Activated T-cell treated with anti-CD3 and anti-CD28 coated beads, Interleukin-2, amount 50 U/mL, for 1 hour (primary cell): ENCODE measurements around the gene DCTN3.

Experiments used
- DNase-seq: peaks from one replicate; pipeline ENCODE4 v3.0.0-alpha.2; 2020

Gene DCTN3

DNA sequence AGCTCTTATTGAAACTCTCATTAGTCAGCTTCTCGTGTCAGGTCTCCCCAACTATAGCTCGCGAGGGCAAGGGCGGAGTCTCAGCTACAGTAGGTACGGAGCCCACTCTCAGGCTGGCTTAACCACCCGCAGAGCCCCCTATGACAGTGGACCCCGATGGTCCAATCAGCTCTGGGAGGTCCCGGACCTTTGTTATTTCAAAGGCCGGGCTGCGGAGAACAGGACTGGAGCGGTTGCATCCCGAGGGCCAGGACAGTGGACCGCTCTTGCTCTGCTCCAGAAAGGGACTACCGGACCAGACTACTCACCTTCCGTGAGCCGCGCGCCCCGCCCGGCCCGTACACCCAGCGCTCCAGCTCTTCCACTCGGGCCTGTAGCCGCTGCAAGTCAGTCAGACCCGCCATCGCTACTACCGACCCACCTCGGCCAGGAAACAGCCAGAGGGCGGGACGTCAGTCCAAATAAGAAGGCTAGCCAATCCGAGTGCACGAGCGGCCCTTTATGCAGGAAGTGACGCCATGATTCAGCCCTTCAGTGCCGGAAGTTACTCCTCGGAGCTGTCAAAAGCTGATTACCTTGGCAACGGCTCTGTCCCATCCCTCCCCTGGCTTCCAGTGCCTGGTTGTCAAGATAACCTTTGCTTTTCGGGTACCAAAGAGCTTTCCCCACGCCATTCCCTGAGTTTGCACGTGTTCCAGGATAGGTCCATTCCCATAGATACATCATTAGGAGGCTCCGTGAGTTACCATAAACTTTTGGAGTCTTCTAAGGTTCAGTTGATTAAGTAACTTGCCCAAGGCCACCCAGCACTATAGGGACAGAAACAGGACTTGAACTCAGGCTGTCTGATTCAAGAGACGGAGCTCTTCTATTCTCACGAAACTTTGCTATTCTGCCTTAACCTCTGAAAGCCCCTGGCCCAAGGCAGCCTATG, at the start of gene DCTN3:
DCTN3 (minus strand) TSS at position 435 of the 934 bp plus-strand sequence; CDS start at position 404, 31 bp downstream.
- DNase-seq = peak; percentile 83

DNA sequence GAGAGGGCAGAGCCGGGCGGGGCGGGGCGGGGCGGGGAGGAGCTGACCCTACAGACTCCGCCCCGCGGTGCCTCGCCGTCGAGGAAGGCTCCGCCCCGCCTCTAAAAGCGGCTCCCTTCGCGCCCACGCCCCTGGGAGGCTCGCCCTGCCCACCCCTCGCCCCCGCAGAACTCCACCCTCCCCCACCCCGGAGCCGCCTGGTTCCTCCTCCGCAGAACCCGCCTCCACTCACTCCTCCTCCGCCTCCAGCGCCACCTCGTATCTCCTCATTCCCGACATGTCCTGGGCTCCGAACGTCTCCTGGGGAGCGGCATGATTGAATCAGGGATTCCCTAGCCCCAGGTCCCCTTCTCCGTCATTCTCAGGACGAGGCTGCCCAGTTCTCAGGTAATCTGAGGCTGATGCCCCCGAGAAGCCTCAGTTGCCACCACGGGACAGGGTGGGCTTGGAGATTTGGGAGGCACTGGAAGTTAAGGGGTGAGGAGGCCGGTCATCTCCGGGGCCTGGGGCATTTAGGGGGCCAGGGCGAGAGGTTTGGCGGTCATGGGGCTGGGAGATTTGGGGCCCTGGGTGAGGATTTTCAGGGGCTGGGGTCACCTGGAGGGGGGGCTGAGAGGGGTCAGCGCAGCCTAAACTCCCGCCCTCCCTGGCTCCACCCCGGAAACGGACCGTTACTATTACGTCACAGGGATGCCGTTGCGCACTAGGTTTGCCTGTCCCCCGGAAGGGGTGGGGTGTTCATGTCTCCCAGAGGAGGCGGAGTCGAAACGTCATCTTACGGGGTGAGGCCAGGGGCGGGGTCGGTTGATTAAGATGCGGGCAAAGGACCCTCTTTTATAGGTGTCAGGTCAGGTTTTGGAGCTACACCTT, 45.3 kb upstream of the DCTN3 start:
- peak; percentile 89 for DNase-seq

DNA sequence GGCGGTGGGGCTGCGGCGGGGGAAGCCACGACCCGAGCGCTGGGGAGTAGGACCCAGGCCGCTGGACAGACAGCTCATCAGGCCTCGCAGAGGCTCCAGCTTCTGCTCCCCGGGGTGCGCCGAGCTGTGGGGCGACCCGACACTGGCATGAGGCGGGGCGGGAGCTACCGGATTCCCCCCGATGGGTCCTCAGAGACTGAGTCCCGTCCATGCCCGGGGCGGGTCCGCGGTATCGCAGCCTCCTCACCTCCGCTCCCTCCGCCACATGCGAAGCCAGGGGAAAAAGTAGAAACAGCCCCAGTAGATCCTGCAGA, 44.7 kb upstream of the DCTN3 start:
- DNase-seq = no peak

DNA sequence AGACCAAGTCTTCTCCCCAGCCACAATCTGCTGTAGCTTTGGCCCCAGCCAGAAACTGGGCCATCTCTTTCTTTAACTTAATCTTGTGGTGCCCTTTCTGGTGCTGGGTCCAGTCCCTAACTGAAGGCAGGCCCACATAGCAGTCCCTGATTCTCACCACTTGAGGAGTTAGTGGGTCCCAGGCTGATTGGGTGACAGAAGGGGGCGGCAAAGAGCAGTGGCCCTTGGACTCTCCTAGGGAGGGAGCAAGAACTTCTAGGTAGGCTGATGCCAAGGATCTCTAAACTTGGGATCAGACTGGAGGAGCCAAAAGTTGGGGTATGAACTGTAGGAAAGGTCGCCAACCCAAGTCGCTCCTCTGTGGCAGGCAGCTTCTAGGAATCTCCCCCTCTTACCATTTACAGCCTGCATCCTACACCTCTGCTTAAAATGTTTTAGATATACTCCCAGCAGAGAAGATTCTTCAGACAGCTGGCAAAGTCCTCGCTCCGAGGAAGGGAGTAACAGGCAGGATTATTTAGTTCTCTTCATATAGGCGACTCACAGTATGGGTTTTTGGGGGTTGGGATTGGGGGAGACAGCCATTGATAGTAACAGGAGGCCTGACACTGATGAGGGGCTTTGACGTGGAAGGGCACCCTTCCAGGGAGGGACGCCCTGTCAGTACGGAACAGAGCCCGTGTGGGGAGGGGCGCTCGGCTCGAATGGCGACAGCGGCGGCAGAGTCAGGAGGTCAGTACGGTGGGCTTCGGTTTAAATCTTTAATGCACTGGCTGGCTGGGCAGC, 44.2 kb upstream of the DCTN3 start:
- peak; percentile 68 for DNase-seq

DNA sequence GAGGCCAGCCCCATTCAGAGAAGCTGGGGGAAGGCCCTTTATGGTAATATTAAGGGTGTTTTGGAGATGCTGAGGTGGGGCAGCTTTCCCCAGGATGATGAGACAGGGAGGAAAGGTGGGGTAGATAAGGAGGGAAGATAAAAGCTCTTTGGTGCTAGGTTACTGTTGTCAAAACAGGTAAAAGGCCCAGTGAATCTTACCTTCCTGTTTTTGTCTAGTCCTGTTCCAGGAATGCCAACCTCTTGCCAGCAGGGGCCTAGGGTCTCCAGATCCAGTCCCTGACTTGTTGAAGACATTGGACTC, 43.0 kb upstream of the DCTN3 start:
- no peak for DNase-seq

DNA sequence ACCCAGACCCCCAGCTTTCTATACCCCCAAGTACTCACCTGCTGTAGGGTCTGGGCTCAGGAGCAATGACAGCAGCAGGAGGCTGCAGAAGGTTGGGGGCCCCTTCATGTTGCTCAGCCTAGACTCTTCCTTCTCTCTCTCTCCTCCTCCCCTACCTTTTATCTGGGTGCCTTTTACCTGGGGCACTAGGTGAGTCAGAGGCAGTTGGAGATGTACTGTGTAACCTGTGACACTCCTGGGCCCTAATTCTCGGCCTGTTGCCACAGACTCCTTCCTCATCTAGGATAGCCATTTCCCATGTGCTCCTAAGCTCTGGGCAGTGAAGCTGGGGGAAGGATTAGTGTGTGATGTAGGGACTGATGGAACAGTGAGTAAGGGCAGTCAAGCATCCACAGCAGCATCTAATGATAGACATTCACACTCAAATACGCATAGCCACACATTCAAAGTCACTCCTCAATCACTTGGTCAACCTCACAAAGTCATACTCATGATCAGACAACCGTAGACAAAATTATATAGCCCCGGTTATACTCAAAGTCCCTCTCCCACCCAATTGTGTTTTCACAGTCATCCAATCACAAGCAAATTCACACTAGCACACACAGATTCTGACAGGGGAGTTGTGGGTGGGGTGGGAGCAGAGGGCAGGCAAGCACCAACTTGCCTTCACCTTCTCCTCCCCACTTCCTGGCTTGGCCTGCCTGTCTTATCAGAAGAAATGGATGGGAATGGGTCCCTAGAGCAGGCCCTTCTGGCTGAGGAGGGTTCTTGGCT, 42.4 kb upstream of the DCTN3 start, which contains the start of gene CCL27:
CCL27 (minus strand) TSS at position 132 of the 777 bp plus-strand sequence; CDS start at position 108, 24 bp downstream.
- DNase-seq = peak; percentile 32

DNA sequence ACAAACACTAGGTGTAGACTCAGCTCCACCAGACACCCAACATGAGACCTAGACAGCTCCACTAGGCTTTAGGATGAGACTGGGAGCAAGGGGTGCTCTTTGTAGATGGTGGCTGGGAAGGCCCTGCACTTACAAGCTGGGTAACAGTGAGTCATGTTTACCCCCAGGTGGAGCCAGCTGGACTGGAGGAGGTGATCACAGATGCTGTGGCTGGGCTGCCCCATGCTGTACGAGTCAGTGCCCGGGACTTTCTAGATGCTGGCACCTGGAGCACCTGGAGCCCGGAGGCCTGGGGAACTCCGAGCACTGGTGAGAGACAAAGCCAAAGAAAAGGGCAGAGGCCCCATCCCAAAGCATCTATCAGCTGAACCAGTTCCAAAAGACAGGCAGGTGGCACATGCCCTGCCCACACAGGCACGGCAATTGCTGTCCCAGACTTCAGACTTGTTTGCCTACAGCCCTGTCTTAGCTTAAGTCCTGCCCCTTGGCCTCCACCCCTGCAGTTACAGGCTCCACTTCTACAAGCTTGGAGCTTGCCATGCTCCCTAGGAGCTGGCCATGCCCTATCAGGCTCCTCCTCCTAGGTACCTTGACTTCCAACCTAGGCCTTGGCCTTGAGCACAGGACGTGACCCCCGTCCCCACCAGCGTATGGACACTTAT, 39.4 kb upstream of the DCTN3 start:
- no peak for DNase-seq

DNA sequence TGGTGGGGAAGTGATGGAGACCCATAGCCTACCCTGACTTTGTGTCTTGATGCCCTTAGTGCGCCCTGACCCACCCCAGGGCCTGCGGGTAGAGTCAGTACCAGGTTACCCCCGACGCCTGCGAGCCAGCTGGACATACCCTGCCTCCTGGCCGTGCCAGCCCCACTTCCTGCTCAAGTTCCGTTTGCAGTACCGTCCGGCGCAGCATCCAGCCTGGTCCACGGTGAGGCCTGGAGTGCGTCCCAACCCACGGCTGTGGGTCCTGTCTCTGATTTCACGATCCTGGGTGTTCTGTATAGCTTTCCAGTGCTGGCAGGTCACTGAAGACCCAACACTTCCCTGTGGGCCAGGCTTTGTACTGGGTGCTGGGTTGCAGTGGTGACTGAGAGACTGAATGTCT, 38.2 kb upstream of the DCTN3 start:
- no peak for DNase-seq

DNA sequence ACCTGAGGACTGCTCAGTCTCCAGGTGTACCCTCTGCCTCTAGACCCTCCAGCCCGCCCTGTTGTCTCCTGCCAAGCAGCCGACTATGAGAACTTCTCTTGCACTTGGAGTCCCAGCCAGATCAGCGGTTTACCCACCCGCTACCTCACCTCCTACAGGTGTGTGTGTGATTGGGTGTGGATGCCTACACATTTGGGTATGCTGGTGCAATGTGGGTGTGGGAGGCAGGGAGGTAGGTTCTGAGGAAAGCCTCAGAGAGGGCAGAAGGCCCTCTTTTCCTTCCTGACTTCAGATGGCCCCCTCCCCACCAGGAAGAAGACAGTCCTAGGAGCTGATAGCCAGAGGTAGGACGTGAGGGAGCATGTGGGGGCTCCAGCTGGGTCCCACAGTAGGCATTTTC, 36.7 kb upstream of the DCTN3 start:
- DNase-seq = no peak

DNA sequence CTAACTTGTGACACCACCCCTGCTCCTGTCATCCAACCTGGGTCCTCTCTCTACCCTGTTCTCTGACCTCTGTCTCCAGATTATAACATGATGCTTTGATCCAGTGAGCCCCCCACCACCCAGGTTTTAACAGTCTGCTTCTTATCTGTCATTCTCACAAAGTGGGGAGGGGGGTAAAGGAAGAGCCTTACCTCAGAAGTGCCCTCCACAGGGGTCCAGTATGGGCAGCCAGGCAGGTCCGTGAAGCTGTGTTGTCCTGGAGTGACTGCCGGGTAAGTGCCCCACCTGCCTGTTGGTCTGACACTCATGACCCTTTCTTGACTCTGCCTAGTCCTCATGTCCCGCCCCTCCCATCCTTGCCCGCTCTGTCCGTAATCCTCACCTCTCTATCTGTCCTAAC, 35.1 kb upstream of the DCTN3 start:
- no peak for DNase-seq

DNA sequence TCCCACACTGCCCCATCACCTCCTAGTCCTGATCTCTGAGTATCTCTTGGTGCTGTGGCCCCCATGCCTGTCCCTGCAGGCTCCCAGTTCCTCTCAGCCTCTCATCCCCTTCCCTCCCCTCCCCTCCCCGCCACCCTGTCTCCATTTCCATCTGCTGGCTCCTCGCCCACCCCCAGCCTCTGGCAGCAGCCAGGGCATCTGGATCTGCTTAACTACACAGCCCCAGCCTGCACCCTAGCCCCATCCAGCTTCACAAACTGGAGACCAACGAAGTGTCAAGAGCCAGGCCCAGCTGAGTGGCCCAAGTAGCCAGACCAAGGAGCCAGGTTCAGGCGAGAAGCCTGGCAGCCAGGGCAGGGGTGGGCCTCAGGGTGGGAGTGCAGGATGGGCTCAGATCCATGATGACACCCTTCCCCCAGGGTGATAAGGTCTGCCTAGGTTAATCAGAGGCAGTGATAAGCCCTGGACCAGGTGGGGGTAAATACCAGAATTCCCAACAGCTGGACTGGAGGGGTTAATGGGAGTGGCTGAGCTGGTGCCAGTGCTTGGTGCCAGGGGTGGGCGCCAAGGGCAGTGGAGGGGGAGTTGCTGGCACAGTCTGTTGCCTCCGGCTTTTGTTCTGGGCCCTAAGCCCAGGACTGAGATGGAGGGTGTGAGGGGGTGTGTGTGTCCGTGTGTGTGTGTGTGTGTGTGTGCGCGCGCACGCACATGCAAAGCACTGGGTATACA, 34.2 kb upstream of the DCTN3 start:
- DNase-seq = no peak

DNA sequence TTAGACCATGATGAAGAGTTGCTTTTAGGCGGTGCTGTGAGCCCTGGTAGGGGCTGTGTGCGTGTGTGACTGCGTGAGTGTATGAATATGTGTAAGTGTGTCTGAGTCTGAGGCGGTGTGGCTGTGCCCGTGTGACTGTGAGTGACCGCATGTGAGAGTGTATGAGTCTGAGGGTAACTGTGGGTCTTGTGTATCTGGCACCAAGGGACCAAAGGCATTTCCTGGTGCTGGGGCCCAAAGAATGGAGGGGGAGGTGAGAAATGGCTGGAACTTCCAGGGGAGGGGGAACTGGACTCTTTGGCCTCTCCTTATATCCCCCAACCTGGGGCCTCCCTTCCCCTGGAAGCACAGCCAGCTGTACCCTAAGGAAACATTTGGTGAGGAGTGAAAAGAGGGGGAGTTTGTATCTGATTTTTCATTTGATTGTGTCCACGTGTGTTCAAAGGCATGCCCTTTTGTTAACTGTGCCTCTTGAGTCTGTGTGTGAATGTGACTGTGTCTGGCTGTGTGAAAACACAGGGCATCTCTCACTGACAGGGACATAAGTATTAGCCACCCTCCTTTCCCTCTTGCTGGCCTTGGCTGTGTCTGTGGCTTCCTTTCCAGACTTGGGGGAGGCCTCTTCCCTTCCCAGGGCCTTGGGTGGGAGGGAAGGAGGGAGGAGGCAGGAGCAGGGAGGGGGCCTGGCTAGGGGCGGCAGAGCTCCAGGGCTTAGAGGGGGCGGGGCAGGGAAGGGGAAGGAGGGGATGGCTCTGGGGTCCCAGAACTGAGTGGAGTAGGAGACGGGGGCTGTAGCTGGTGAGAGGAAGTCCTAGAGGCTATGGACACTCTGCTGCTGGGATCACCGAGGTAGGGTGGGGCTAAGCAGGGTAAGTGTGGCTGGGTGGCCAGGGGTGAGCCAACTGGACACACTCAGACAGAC, 33.1 kb upstream of the DCTN3 start:
- no peak for DNase-seq

DNA sequence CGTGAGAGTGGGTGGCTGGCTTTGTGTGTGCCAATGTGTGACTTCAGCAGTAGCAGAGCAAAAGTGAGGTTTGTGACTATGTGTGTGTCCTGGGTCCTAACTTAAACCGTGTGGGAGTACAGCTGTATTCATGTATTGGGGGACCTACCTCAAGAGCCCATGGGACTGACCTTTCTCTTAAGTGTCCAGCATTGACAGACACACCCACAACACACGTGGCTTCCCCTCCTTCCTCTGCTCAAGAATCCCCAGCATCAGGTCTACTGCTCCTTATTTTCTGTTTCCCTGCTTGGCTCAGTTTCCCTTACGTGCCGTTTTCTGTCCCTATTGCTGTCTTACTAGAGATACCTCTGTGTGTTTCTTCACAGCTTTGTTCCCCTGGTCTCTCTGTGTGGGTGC, 32.3 kb upstream of the DCTN3 start:
- no peak for DNase-seq

DNA sequence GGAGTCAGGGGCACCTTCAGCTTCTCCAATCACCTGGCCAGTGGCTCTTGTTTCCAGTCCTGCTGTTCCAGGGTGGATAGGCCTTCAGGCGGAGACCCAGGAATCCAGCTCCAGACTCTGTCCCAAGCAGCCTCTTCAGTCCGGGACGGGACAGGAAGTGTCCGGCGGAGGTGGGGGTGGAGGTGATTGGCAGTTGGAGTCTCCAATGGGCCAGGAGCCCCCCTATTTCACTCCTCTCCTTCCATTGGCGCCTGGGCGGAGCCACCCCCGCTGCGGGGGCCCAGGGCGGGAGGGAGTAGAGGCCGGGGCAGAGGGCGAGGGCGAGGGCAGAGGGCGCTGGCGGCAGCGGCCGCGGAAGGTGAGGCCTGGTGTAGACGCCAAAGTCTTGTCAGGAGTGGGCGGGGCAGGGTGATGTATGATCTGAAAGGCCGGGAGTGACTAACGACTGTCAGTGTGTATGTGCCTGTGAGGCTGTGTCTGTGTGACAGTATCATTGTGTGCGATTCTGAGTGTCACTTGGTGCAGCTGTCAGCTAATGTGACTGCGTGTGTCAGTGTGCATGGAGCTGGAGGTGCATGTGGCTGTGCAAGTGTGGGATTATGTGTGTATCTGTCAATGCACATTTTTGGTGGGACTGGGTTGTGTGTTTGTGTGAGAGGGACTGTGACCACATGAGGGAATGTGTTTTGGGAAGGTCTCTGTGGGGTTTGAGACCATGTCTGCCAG, 31.7 kb upstream of the DCTN3 start, which contains the start of gene IL11RA:
IL11RA (plus strand) TSS at position 310 of the 726 bp plus-strand sequence. CDS start 3,033 bp downstream, outside the sequence.
- DNase-seq = peak; percentile 41

DNA sequence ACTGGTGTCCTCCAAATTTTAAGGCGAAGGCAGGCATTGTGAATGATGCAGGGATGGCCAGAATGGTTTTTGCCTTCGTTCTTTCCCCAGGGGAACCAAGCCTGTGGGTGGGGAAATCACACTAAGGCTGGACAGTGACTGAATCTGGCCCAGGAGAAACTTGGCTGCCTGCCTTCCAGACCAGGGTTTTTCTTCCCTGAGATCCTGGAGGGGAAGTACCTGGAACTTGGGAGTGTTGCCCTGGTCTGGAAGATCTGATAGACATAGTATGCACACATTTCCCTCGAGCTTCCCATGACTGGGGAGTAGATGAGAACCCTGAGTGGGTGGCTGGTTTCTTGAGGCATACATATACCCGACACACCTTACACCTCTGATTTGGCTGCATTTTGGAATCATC, 31.0 kb upstream of the DCTN3 start:
- no peak for DNase-seq

DNA sequence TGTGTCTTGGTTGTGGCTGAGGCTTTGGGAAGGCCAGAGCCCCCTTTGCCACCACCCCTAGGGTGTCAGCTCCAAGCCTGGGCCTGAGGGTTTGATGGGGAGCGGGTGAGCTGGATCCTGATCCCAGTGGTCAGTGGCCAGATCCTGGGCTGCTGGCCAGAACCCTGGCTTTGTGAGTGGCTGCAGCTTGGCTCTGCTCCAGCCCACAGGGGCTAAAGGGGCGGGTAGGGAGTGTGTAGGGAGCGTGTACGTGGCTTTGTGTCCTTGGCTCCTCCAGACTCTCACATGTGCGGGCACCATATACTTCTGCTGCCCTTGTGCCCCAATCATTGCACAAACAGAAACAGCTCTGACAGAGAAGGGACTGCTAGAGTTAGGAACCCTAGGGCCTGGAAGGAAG, 30.5 kb upstream of the DCTN3 start:
- DNase-seq = no peak

DNA sequence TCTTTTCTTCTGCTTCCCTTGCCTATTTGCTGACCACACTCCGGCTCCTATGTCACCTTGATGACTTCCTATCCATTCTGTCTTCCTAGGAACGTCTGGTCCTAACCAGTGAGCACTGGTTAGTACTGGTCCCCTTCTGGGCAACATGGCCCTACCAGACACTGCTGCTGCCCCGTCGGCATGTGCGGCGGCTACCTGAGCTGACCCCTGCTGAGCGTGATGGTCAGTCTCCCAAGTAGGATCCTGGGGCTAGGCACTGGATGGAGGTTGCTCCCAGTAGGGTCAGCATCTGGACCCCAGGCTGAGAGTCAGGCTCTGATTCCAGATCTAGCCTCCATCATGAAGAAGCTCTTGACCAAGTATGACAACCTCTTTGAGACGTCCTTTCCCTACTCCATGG, 28.4 kb upstream of the DCTN3 start:
- no peak for DNase-seq

DNA sequence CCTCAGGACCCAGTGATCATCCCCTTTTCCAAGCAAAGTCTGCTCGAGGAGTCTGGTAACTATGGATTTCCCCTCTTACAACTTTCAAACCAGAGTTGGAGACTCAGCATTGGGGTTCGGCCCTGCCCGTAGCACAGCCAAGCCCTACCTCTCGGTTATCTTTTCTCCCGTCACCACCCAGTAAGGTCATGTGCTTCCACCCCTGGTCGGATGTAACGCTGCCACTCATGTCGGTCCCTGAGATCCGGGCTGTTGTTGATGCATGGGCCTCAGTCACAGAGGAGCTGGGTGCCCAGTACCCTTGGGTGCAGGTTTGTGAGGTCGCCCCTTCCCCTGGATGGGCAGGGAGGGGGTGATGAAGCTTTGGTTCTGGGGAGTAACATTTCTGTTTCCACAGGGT, 27.4 kb upstream of the DCTN3 start:
- no peak for DNase-seq

DNA sequence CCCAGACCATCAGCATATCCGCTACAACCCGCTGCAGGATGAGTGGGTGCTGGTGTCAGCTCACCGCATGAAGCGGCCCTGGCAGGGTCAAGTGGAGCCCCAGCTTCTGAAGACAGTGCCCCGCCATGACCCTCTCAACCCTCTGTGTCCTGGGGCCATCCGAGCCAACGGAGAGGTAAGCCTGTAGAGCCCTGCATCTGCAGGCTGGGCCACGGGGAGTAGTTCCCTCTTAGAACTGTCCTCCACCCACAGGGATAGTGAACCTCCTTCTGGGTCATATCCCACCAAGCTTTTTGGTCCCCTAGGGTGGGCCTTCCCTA, 26.7 kb upstream of the DCTN3 start:
- no peak for DNase-seq
